Thymus (tissue), 11 donors: ENCODE results near the gene UBE2O. TPM values are rescaled to one million over a fixed set of nuclear protein-coding genes. Genes with fewer than 3 reads are reported as not detected.

ENCODE experiments used
- DNase-seq, 9 donors: peaks; one replicate each; pipeline ENCODE4 v3.0.0-alpha.2; 2013; ENCODE audit warnings: low spot score in 9 of 9, low read depth in 6 of 9, missing footprints in 1 of 9
- H3K27ac ChIP-seq, 2 donors: one replicate each; pipeline ENCODE4 v1.5.1; 2013; ENCODE audit warnings: control low read depth in 1 of 2, low read depth in 1 of 2, low read length in 1 of 2, mild to moderate bottlenecking in 1 of 2, moderate library complexity in 1 of 2
- H3K27me3 ChIP-seq, 2 donors: one replicate each; pipeline ENCODE4 v1.5.1; 2013; ENCODE audit warnings: low read length in 1 of 2; ENCODE audit not compliant: control insufficient read depth in 2 of 2, insufficient read depth in 1 of 2
- H3K36me3 ChIP-seq, 2 donors: one replicate each; pipeline ENCODE4 v1.5.1; 2013; ENCODE audit warnings: low read length in 1 of 2, mild to moderate bottlenecking in 1 of 2, moderate library complexity in 1 of 2; ENCODE audit not compliant: control insufficient read depth in 2 of 2, insufficient read depth in 2 of 2
- H3K4me1 ChIP-seq, 2 donors: one replicate each; pipeline ENCODE4 v1.5.1; 2013; ENCODE audit warnings: low read length in 2 of 2; ENCODE audit not compliant: control insufficient read depth in 2 of 2, insufficient read depth in 2 of 2
- H3K4me3 ChIP-seq, 2 donors: one replicate each; pipeline ENCODE4 v1.5.1; 2013; ENCODE audit warnings: low read length in 2 of 2, control low read depth in 1 of 2, mild to moderate bottlenecking in 1 of 2
- H3K9me3 ChIP-seq, 2 donors: one replicate each; pipeline ENCODE4 v1.5.1; 2013; ENCODE audit warnings: low read length in 1 of 2, mild to moderate bottlenecking in 1 of 2; ENCODE audit not compliant: control insufficient read depth in 2 of 2, insufficient read depth in 1 of 2
- WGBS: extraction: QIAGEN DNeasy Blood & Tissue Kit; methylation state at CpG from one replicate; pipeline ENCODE4 v1.1.7; 2013; 5-methylcytosine and 5-hydroxymethylcytosine counted together
- polyA plus RNA-seq: library from polyadenylated mRNA; stranded (reverse); fragments of 200-250 nt; gene quantifications from one replicate; pipeline ENCODE4 v1.2.3, GENCODE V29; 2013
- total RNA-seq: library from RNA; stranded (reverse); fragments of 120-200 nt; gene quantifications from one replicate; pipeline ENCODE4 v1.2.4, GENCODE V29; 2013
- donor health status: healthy.

UBE2O gene
- total and polyA plus RNA-seq, 2 donors: 8.8 to 11.1 TPM

DNA sequence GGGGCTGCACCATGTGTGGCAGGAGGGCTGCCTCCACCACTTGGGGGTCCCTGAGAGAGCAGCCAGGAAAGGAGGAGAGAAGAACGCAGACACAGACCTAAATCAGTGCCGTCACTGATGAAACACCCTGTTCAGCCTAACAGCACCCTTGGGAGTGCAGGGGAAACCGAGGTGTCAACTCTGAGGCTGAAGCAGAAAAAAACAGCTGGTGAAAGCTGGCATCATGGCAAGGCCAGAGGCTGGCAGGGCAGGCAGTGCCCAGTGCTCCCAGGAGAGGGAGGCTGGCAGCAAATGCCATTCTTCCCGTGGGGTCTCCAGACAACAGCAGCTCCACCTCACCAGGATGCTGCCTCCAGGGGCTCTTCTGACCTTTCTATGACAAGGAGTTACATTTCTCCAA is 45.4 kb downstream of the UBE2O start:
- no peak overlapping the region for H3K4me3 ChIP-seq
- H3K27ac ChIP-seq: no peak overlapping the region
- H3K27me3 ChIP-seq: no peaks in the 10 kb centered on the region
- peaks cover 0 to 4% of the 10 kb centered on the region in 2 donors for H3K4me1 ChIP-seq
- DNase-seq: no peak
- no peaks in the 10 kb centered on the region for H3K9me3 ChIP-seq
- 98% methylated on average over 4 of the region's 4 CpGs for WGBS
- peaks cover 23 to 28% of the 10 kb centered on the region in 2 donors for H3K36me3 ChIP-seq

GRCh38 chr17:76405967-76406647 is 46.8 kb downstream of the UBE2O start:
- H3K9me3 ChIP-seq: no peaks in the 10 kb centered on the region
- H3K27ac ChIP-seq: no peak overlapping the region
- no peak overlapping the region for H3K4me3 ChIP-seq
- 94% methylated on average over 16 of the region's 16 CpGs for WGBS
- no peak for DNase-seq
- peaks cover 33 to 40% of the 10 kb centered on the region in 2 donors for H3K36me3 ChIP-seq
- no peaks in the 10 kb centered on the region for H3K27me3 ChIP-seq
- H3K4me1 ChIP-seq: peaks cover 0 to 4% of the 10 kb centered on the region in 2 donors

DNA sequence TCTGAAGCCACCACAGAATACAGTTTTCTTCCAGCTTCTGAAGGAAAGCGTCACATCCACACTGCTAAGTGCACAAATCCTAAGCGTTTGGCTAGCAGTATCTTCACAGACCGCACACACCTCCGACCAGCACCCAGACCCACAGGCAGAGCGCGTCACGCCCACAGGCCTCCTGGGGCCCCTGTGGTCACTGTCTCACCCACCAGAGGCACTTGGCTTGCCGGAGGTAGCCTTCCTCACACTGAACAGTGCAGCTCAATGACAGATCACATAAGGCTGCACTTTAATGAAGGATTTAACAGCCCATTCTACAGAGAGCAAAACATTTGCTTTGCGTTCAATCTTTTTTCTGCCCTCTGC is 47.4 kb downstream of the UBE2O start:
- Histone ChIP-seq H3K9me3 (no peaks in the 10 kb centered on the region), H3K4me3 (no peak overlapping the region), H3K36me3 (peaks cover 38 to 45% of the 10 kb centered on the region in 2 donors), H3K4me1 (peaks cover 0 to 4% of the 10 kb centered on the region in 2 donors), H3K27me3 (no peaks in the 10 kb centered on the region), H3K27ac (no peak overlapping the region)
- DNase-seq: no peak
- 97% methylated on average over 9 of the region's 9 CpGs for WGBS

DNA sequence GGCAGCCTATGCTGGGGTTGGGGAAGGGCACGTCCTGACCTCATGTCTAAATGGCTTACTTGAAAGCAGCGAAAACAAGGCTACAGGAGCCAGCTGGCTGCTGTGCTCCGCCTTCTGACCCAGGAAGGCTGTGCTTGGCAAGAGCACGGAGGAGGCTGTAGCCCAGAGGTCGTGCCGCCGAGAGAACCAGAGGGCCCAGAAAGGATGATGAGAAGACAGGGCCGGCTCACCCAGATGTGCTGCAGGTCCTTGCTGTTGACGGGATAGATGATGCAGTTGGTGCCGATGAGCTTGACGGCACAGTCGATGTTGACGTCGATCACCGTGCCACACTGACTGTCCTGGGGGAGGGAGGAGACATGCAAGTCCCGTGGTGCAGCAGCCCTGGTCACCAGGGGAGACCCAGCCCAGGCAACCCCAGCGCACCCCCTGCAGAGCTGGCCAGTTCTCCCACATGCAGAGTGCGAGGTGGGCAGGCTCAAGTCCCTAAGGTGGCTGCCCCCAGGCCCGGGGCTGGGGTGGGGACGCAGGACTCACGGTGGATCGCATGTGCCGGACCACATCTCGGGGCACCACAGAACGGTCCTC is 47.9 kb downstream of the UBE2O start:
- peaks cover 40 to 50% of the 10 kb centered on the region in 2 donors for H3K36me3 ChIP-seq
- no peak for DNase-seq
- 95% methylated on average over 25 of the region's 25 CpGs for WGBS

GRCh38 chr17:76404256-76404655 is 48.7 kb downstream of the UBE2O start:
- H3K9me3 ChIP-seq: no peaks in the 10 kb centered on the region

More for the DNA sequence above, 47.9 kb downstream of the UBE2O start:
- H3K4me1 ChIP-seq: peaks cover 0 to 4% of the 10 kb centered on the region in 2 donors
- H3K4me3 ChIP-seq: no peak overlapping the region
- no peaks in the 10 kb centered on the region for H3K27me3 ChIP-seq
- no peaks in the 10 kb centered on the region for H3K9me3 ChIP-seq
- H3K27ac ChIP-seq: no peak overlapping the region

GRCh38 chr17:76402711-76403110 is 50.2 kb downstream of the UBE2O start:
- 97% methylated on average over 5 of the region's 5 CpGs for WGBS
- no peaks in the 10 kb centered on the region for H3K9me3 ChIP-seq
- H3K27me3 ChIP-seq: no peaks in the 10 kb centered on the region
- no peak overlapping the region for H3K27ac ChIP-seq
- DNase-seq: no peak
- peaks cover 62 to 74% of the 10 kb centered on the region in 2 donors for H3K36me3 ChIP-seq
- H3K4me3 ChIP-seq: no peak overlapping the region
- no peaks in the 10 kb centered on the region for H3K4me1 ChIP-seq

More at GRCh38 chr17:76404256-76404655, 48.7 kb downstream of the UBE2O start:
- peaks cover 47 to 58% of the 10 kb centered on the region in 2 donors for H3K36me3 ChIP-seq
- DNase-seq: no peak
- no peak overlapping the region for H3K4me3 ChIP-seq
- no peaks in the 10 kb centered on the region for H3K27me3 ChIP-seq
- peaks cover 0 to 4% of the 10 kb centered on the region in 2 donors for H3K4me1 ChIP-seq
- 97% methylated on average over 6 of the region's 6 CpGs for WGBS
- H3K27ac ChIP-seq: no peak overlapping the region

DNA sequence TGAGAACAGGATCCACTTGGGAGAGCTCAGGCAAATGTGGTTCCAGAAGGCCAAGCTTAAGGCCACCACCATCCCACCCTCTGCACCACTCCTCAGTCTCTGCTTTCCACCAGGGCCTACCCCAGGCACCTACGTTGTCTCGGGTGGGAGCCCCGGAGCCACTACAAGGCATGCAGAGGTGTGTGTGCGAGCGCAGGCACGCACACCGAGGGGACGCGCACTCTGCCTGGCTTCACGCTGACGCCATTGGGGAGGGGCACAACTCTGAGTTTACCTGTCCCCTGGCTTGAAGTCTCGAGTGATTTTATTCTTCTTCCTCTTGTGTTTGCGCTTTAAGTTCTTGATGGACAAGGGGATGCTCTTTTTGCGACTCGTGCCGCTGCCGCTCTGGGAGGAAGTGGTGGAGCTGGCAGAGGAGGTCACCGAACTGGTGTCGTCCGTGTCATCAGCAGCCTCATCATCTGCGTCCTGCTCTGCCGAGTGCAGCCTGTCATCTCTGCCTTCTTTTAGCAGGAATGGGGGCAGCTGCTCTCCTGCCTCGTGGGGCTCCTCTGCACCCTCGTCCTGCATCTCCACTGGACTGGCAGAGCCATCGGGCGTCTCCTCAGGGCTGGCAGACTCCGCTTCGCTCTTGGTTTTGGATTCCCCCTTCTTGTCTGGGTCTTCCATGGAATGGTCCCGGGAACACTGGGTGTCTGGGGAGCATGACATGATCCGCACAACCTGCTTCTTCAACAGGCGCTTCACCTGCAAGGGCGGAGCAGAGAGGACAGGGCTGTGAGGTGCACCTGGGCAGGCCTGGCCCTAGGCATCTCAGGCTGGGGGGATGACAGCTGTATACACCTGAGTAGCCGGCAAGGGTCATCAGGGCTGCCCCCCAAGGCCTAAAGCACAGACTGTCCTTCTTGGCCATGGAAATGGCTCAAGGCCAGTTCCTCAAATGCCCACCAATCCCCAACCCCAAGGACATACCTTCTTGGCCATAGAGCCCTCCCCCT is 53.5 kb downstream of the UBE2O start:
- Histone ChIP-seq H3K4me3 (no peak overlapping the region), H3K27me3 (no peaks in the 10 kb centered on the region), H3K4me1 (no peaks in the 10 kb centered on the region), H3K27ac (no peak overlapping the region), H3K36me3 (peaks cover 77 to 90% of the 10 kb centered on the region in 2 donors), H3K9me3 (peaks cover 0 to 4% of the 10 kb centered on the region in 2 donors)
- DNase-seq: no peak
- 96% methylated on average over 33 of the region's 33 CpGs for WGBS

GRCh38 chr17:76398523-76399174 is 54.3 kb downstream of the UBE2O start:
- Histone ChIP-seq H3K4me3 (no peak overlapping the region), H3K27me3 (no peaks in the 10 kb centered on the region), H3K36me3 (peaks cover 79 to 89% of the 10 kb centered on the region in 2 donors), H3K4me1 (no peaks in the 10 kb centered on the region), H3K9me3 (peaks cover 0 to 4% of the 10 kb centered on the region in 2 donors), H3K27ac (no peak overlapping the region)
- no peak for DNase-seq
- 96% methylated on average over 20 of the region's 20 CpGs for WGBS
